ENCODE data around the gene PDAP1. TPM values are rescaled to one million over a fixed set of nuclear protein-coding genes. Genes with fewer than 3 reads are reported as not detected.

PDAP1 gene
- total and polyA plus RNA-seq, 2 donors from 2014 or later, result 84.7 to 119 TPM

GRCh38 chr7:99375070-99375807 lies 33.2 kb downstream of the PDAP1 start:
- H3K9ac ChIP-seq (ENCODE audit: low read length in 3 of 3), result no peak overlapping the region
- no peaks in the 10 kb centered on the region for H3K27me3 ChIP-seq (ENCODE audit: control insufficient read depth, insufficient read depth, low read length)
- H3K27ac ChIP-seq (ENCODE audit: low read depth in 2 of 2, low read length in 2 of 2), result peak overlapping the region; percentile 63 to 74
- peak overlapping the region in 1 of 3 donors; percentile 61 for H3K4me3 ChIP-seq (ENCODE audit: low read length in 3 of 3)
- no peak for TF ChIP-seq CTCF (IDR thresholded peaks at IDR 0.05; ENCODE audit: borderline replicate concordance, extremely low read depth, insufficient read depth)
- FAIRE-seq (no peak), DNase-seq (peak; percentile 39 to 93 (median 66))
- no peaks in the 10 kb centered on the region for H3K9me3 ChIP-seq (ENCODE audit: control insufficient read depth in 2 of 3, insufficient read depth in 1 of 3, low read length in 3 of 3)
- intact Hi-C loops (cut with DNase I), result no loop called here
- no peaks in the 10 kb centered on the region for H3K36me3 ChIP-seq (ENCODE audit: control insufficient read depth in 2 of 3, insufficient read depth in 3 of 3, low read length in 3 of 3)
- H3K4me1 ChIP-seq (ENCODE audit: control insufficient read depth in 2 of 3, insufficient read depth in 2 of 3, low read depth in 1 of 3, low read length in 3 of 3), result peaks cover 0 to 22% (median 0%) of the 10 kb centered on the region in 3 donors

DNA sequence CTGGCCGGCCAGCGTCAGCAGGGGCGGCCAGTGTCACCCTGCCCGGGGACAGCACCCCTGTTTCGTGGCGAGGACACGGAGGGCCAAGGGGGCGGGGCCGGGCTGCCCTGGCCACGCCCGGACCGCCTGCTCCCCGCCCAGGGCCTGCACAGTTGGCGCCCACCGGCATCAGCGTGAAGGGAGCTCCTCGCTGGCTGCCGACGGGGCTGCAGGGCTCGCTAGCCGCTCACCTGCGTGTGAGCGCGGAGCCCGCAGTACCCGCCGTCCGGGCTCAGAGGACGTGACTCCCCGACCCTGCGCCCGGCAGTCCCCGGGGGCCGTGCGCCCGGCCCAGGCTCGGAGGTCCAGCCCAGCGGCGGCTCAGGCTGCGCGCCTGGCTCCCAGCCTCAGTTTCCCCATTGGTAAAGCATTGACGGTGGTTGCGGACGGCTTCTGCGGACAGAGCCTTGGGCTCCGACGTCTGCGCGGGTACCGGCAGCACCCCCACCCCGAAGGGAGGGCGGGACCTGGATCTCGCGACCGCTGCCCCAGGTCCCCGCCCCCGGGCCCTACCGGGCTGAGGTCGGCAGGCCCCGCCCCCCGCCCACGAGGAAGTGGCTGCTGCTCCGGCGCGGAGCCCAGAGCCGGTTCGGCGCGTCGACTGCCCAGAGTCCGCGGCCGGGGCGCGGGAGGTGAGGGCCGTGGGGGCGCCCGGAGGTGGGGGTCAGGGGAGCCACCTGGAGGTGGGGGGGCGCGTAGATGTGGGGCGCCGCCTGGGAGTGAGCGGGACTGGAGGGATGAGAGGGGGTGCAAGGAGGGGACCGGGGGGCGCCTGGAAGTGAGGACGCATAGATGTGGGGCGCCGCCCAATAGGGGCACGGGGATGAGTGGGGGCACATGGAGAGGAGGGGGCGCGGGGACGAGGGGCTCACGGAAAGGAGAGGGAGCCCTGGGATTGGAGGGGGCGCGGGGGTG lies 34.0 kb downstream of the PDAP1 start, which contains the start of gene ARPC1B:
Gene ARPC1B (plus strand): TSS at position 620 of the 954 bp plus-strand sequence. CDS start 10,985 bp downstream, outside the sequence.
- Histone ChIP-seq H3K4me3 (ENCODE audit: low read length in 3 of 3) (peak within 1 kb of the TSS in 2 of 3 donors; percentile 55 to 61), H3K9ac (ENCODE audit: low read length in 3 of 3) (no peak within 1 kb of the TSS), H3K27ac (ENCODE audit: low read depth in 2 of 2, low read length in 2 of 2) (peak within 1 kb of the TSS; percentile 65 to 74), H3K36me3 (ENCODE audit: control insufficient read depth in 2 of 3, insufficient read depth in 3 of 3, low read length in 3 of 3) (no peaks in the 10 kb centered on the region), H3K9me3 (ENCODE audit: control insufficient read depth in 2 of 3, insufficient read depth in 1 of 3, low read length in 3 of 3) (no peaks in the 10 kb centered on the region), H3K27me3 (ENCODE audit: control insufficient read depth, insufficient read depth, low read length) (no peaks in the 10 kb centered on the region), H3K4me1 (ENCODE audit: control insufficient read depth in 2 of 3, insufficient read depth in 2 of 3, low read depth in 1 of 3, low read length in 3 of 3) (peaks cover 0 to 14% (median 0%) of the 10 kb centered on the region in 3 donors)
- DNase-seq (peak; percentile 48 to 95 (median 77)), FAIRE-seq (no peak)
- intact Hi-C loops (cut with DNase I), result no loop called here
- no peak for TF ChIP-seq CTCF (IDR thresholded peaks at IDR 0.05; ENCODE audit: borderline replicate concordance, extremely low read depth, insufficient read depth)

- peak overlapping the region in 2 of 3 donors; percentile 55 to 61 for H3K4me3 ChIP-seq (ENCODE audit: low read length in 3 of 3)
- peak overlapping the region in 1 of 2 donors; percentile 28 for H3K27ac ChIP-seq (ENCODE audit: low read depth in 2 of 2, low read length in 2 of 2)
- no peaks in the 10 kb centered on the region for H3K27me3 ChIP-seq (ENCODE audit: control insufficient read depth, insufficient read depth, low read length)
- no peak overlapping the region for H3K9ac ChIP-seq (ENCODE audit: low read length in 3 of 3)
- DNase-seq (peak in 2 of 5 donors; percentile 45 to 59), FAIRE-seq (no peak)
- H3K9me3 ChIP-seq (ENCODE audit: control insufficient read depth in 2 of 3, insufficient read depth in 1 of 3, low read length in 3 of 3), result no peaks in the 10 kb centered on the region
- H3K4me1 ChIP-seq (ENCODE audit: control insufficient read depth in 2 of 3, insufficient read depth in 2 of 3, low read depth in 1 of 3, low read length in 3 of 3), result peaks cover 0 to 10% (median 0%) of the 10 kb centered on the region in 3 donors
- TF ChIP-seq CTCF (IDR thresholded peaks at IDR 0.05; ENCODE audit: borderline replicate concordance, extremely low read depth, insufficient read depth), result no peak
- no peaks in the 10 kb centered on the region for H3K36me3 ChIP-seq (ENCODE audit: control insufficient read depth in 2 of 3, insufficient read depth in 3 of 3, low read length in 3 of 3)
- intact Hi-C loops (cut with DNase I), result no loop called here
These were observed 35.0 kb downstream of the PDAP1 start for GRCh38 chr7:99373091-99374066.

All from kidney (tissue), 14 donors.